GM21367 (cell line): Measurements from ENCODE around the gene STRN.
"Not testable (repeated sequence)": the region's sequence is repeated elsewhere in the genome, so short reads cannot be mapped to it uniquely, and the experiment has no call there.

Source experiments
- ATAC-seq: cut with Tn5 transposase; IDR thresholded peaks from one replicate; pipeline ENCODE4 v1.9.1; 2021; ENCODE audit not compliant: unreplicated experiment

STRN gene

DNA sequence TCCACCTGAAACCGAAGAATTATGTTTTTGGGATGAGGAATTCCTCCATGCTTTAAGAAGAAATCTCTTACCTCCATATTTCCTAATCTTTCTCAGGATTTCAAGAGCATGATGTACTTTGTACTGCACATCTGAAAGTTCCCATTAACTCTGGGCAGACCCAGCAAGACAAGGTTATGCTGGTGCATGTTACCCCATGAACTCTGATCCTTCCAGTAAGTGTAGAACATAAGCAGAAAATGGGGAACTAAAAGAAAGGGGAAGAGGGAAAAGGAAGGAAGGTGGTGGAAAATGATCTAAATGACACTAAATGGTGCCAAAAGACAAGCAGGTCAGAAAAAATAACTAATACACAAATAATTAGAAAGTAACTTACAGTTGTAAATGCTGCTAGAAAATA, 50.7 kb downstream of the STRN start:
- no peak for ATAC-seq

DNA sequence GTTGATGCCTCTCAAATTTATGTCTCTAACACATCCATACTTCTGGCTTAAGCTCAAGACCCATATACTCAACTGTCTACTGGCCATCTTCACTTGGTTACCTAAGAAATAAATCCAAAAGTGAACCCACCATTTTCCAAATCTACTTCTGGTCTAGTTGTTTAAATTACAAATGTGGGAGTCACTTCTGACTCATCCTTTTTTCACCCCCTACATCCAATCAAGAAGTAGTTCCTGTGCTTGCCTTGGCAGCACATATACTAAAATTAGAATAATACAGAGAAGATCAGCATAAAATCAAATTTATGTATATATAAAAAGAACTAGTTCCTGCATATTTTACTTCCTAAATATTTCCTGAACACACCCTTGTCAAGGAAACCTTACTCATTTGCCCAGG, 53.6 kb downstream of the STRN start:
- ATAC-seq = no peak

- ATAC-seq = no peak
These were observed 55.3 kb downstream of the STRN start for GRCh38 chr2:36911012-36911411.

DNA sequence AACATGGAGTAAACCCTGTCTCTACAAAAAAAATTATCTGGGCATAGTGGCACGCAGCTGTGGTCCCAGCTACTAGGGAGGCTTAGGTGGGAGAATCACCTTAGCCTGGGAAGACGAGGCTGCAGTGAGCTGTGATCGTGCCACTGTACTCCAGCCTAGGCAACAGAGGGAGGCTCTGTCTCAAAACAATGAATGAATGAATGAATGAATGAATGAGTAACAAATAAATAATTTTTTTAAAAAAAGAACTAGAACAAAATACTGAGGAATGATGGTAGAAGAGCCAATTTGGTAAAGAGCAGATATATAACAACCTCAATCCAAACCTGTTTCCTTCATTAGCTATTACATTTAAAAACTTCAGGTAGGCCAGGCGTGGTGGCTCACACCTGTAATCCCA, 60.1 kb downstream of the STRN start:
- no peak for ATAC-seq

DNA sequence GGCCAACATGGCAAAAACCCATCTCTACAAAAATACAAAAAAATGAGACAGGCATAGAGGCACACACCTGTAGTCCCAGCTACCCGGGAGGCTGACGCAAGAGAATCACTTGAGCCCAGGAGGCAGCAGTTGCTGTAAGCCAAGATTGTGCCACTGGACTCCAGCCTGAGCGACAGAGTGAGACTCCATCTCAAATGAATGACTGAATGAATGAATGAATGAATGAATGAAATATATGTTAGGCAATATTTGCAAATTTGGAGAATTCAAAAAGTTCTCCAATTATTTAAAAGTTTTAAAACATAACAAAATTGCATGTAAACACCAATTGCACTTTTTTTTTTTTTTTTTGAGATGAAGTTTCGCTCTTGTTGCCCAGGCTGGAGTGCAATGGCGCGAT, 61.7 kb downstream of the STRN start:
- ATAC-seq = no peak

DNA sequence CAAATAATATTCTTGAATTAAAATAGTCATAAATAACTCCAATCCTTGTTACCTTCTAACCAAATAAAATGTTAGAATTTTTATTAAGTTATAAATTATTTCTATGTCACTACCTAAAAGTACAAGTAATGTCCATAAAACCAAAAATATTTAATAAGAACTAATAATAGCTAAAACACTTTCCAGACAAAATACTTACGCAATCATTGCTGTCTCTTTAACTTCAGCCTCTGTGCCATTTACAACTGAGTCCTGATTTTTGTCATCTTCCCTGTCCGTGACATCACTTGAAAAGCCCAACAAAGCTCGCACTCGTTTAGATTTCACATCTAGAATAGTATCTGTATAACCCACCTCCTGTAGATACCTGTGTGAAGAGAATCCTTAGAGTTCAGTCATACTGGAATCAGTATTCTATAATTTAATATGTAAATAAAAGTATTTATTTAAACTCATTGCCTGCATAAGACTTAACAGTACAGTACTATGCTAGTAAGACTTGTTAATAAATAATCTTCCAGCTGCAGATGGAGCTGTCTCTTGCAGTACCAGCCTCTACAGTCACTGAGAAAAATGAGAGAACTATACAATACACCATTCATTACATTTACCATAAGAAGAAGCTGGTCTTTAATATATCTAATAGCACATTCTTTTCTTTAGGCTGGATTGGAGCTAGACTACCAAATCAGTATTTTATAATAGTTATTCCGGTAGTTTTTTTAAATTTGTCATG, 63.8 kb downstream of the STRN start:
- ATAC-seq = no peak

GRCh38 chr2:36892805-36893204, 73.5 kb downstream of the STRN start:
- no peak for ATAC-seq

- ATAC-seq = no peak
These were observed 76.5 kb downstream of the STRN start for GRCh38 chr2:36889795-36890194.

GRCh38 chr2:36887095-36887494, 79.2 kb downstream of the STRN start:
- ATAC-seq = not testable (repeated sequence)

DNA sequence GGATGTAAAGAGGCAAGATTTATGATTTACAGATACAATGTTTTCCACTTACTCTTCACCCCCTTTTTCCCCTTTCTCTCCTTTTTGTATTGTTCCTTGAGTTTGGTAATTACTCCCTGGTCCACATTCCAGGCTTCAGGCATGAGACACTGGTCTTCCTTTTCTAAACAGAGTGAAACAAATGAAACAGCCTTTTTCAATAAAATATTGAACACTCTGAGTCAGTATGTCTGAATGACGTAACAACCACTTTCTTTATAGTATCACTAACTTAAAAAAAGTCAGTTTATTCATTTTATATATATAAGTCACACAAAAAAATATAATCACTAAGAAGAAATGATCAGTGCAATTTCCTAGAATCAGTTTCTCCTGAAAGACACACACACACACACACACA, 79.7 kb downstream of the STRN start:
- ATAC-seq = no peak

DNA sequence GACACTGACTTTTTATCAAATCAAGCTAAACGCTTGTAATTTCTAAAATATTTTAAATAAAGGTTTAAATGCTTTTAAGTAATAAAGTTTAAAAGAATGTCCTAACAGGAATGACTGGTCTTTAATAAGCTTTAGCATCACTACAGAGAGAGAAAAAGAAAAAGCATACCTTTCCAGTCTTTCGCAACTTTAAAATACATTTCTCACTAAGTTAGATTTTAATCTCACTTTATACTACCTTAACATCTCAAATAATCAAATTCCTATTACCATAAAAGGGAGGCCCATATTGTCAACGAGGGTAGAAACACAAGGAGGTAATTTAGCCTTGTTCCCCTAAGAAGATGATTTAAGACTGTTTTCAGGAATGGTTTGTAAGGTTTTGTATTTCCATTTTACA, 80.7 kb downstream of the STRN start:
- no peak for ATAC-seq

- ATAC-seq = no peak
These were observed 83.8 kb downstream of the STRN start for GRCh38 chr2:36882532-36882931.

DNA sequence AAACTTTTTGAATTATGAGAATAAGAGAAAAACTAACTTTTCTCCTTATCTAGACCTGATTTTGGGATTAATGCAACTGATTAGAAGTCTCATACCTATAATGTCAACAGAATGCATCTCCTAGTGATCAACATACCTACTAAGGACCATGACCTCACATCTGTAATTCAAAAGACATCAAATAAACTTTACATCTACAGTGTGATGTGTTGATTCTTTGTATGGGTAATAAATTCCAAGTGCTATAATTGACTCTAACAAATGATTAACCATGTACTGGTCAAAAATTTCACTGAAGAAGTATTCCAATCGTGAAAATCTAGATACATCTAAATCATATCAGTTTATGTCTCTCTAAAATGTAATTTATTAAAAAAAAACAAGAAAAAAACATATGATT, 84.5 kb downstream of the STRN start:
- ATAC-seq = no peak

DNA sequence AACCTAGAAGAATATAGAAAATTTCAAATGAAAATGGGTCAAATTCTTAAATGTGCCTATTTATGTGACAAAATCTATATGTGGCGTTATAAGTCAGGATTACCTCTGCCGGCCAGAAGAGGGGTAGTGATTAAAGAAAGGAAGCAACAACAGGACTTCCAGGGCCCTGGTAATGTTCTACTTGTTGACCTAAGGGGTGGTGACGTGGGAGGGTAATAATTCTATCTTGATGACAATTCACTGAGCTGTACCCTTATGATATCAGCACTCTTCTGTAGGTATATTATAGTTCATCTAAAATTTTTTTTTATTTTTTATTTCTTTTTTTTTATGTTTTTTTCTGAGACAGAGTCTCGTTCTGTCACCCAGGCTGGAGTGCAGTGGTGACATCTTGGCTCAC, 87.9 kb downstream of the STRN start:
- ATAC-seq = no peak

DNA sequence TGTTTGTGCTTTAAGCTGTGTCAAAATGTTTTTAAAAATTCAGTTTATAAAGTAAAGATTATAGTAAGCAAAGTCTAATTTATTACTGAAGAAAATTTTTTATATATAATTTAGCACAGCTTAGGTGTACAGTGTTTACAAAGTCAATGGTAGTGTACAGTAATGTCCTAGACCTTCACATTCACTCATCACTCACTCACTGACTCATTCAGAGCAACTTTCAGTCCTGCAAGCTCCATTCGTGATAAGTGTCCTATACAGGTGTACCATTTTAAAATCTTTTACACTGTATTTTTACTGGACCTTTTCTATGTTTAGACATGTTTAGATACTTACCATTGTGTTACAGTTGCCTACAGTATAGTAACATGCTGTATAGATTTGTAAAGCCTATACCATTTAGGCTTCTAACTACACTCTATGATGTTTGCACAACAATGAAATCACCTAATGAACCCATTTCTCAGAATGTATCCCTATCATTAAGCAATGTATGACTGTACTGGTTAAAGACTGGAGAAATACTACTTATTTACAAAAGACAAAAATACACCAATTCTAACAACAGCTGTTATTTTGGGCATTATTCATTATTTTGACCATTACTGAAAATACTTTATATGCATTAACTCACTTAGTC, 95.1 kb downstream of the STRN start:
- ATAC-seq = no peak

- no peak for ATAC-seq
These were observed 96.7 kb downstream of the STRN start for GRCh38 chr2:36869606-36870005.

DNA sequence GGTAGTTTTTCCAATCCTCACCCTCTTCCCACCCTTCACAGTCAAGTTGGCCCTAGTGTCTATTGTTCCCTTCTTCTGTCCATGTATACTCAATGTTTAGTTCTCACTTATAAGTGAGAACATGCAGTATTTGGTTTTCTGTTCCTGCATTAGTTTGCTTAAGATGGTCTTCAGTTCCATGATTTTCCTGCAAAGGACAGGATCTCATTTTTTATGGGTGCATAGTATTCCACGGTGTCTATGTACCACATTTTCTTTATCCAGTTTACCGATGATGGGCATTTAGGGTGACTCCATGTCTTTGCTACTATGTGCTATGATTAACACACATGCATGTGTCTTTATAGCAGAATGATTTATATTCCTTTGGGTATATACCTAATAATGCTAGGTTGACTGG, 104.4 kb downstream of the STRN start:
- no peak for ATAC-seq

DNA sequence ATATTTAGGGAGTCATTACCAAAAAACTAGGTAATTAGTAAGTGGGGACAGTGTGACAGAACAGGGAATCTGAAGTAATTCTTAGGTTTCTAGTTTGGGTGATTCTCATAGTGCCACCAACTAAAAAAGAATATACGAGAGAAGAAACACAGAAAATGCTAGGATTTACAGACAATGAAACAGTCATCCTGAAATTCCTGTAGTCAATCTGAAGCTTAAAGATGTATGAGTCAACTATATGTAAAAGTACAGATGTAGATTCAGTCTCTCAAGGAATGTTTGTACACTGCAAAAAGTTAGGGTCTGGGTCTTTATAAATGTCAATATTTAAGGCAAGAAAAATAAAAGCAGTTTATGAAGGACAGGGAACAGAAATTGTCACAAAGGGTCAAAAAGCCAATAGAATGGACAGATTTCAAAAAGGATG, 107.0 kb downstream of the STRN start:
- no peak for ATAC-seq

DNA sequence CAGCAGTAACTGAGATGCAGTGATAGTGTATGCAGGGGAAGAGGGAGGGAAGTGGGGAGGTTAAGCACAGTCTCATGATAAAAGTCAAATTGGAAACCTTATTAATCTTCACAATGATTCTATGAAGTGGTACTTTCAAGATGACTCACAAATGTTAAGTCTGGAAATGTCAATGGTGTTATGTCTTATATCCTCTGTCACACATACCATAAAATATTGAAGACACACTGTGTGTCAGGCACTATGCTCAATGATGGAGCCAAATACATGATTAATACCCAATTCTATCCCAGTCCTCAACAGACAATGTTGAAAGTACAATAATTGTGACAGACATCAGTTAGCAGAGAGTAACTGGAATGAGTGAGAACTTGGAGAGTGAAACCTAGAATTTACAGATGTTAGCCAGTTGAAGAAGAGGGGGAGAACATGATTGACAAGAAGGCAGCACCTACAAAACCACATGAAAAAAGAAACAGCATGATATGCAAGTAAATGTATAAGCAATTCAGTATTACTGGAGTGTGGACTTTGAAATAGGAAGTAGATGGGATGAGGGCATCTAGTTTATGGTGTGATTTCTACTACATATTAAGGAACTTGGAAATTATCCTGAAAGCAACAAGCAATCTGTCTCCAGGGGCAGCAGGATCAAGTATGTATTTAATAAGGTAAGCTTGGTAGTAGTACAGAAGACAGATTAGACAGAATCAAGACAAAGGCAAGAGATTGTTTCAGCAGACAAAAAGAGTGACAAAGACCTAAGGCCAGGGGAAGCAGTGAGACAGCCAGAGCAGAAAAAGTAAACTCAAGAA, 107.6 kb downstream of the STRN start:
- peak; percentile 57 for ATAC-seq

DNA sequence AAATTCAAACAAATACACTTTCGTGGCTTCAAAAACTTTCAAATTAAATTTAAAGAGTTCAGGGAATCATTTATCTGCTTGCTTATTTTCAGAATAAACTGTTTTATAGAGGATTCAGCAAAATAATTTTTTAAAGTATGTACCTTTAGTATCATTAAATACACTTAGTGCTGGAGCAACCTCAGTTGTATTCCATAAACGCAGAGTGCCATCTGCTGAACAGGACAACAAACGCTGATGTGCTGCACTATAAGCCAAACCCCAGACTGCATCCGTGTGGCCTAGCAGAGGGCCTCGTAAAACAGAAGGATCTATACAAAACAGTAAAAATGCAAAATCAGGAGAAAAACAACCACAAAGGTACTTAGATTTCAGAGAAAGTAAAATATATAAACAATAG, 108.6 kb downstream of the STRN start:
- ATAC-seq = no peak

DNA sequence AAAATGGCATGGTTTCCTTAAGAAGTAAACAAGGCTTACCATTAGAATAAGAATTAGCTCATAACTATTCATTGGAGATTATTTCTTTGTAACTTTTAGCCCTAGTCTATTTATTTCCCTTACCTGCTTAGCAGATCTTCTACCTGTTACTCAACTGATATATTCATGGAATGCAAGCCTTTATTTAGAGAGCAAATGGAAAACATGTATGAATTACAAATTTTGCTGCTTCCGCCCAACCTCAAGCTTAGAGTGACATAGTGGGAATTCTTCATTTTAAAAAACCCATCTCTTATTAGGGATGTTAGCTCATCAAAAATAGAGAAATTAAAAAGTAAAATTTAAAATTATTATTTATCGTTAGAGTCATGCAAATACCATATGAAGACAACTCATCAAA, 110.9 kb downstream of the STRN start:
- ATAC-seq = no peak

- no peak for ATAC-seq
These were observed 112.1 kb downstream of the STRN start for GRCh38 chr2:36854241-36854640.
